Neutrophil (primary cell): Measurements from ENCODE around the gene LRRK1.

Source experiments
- H3K27ac ChIP-seq: fragments of 200-600 bp; sonication (generic); 2 replicates; pipeline ENCODE4 v1.5.1; 2016; ENCODE audit warnings: mild to moderate bottlenecking, moderate library complexity
- H3K27me3 ChIP-seq: fragments of 200-600 bp; sonication (generic); 2 replicates; pipeline ENCODE4 v1.6.0; 2016; ENCODE audit warnings: mild to moderate bottlenecking
- H3K36me3 ChIP-seq: fragments of 200-600 bp; sonication (generic); 2 replicates; pipeline ENCODE4 v1.5.1; 2017
- H3K4me1 ChIP-seq, 2 experiments: fragments of 200-600 bp in 1 of 2; sonication (generic) in 1 of 2; 1 replicate in 1 of 2; 2 replicates in 1 of 2; pipeline versions ENCODE4 v1.5.1 to v1.6.1; 2013 to 2016; ENCODE audit warnings: low read depth in 1 of 2, low read length in 1 of 2, mild to moderate bottlenecking in 1 of 2, moderate library complexity in 1 of 2; ENCODE audit not compliant: control insufficient read depth in 1 of 2, insufficient read depth in 1 of 2
- H3K4me3 ChIP-seq, 2 experiments: fragments of 200-600 bp in 1 of 2; sonication (generic) in 1 of 2; 1 replicate in 1 of 2; 2 replicates in 1 of 2; pipeline ENCODE4 v1.5.1; 2013 to 2016; ENCODE audit warnings: low read depth in 1 of 2, low read length in 1 of 2, mild to moderate bottlenecking in 1 of 2, moderate library complexity in 1 of 2
- H3K9me3 ChIP-seq: fragments of 200-600 bp; sonication (generic); 2 replicates; pipeline ENCODE4 v1.5.1; 2016
- CTCF ChIP-seq: fragments of 200-600 bp; sonication (generic); IDR thresholded peaks from 2 replicates; pipeline ENCODE4 v1.5.1; 2016; ENCODE audit warnings: antibody characterized with exemption

Gene LRRK1

GRCh38 chr15:100889385-100890050, 29.6 kb upstream of the LRRK1 start:
- Histone ChIP-seq H3K9me3 (no peaks in the 10 kb centered on the region), H3K27me3 (peaks cover 98% of the 10 kb centered on the region), H3K4me3 (no peak overlapping the region), H3K4me1 (no peaks in the 10 kb centered on the region), H3K27ac (no peak overlapping the region), H3K36me3 (no peaks in the 10 kb centered on the region)
- no peak for TF ChIP-seq CTCF

GRCh38 chr15:100890051-100890720, 29.0 kb upstream of the LRRK1 start:
- TF ChIP-seq CTCF: no peak
- H3K27me3 ChIP-seq: peaks cover 92% of the 10 kb centered on the region
- H3K27ac ChIP-seq: no peak overlapping the region
- H3K36me3 ChIP-seq: no peaks in the 10 kb centered on the region
- H3K4me1 ChIP-seq: no peaks in the 10 kb centered on the region
- no peaks in the 10 kb centered on the region for H3K9me3 ChIP-seq
- H3K4me3 ChIP-seq: no peak overlapping the region

- Histone ChIP-seq H3K4me3 (no peak overlapping the region), H3K36me3 (no peaks in the 10 kb centered on the region), H3K4me1 (no peaks in the 10 kb centered on the region), H3K9me3 (no peaks in the 10 kb centered on the region), H3K27ac (no peak overlapping the region), H3K27me3 (peaks cover 85% of the 10 kb centered on the region)
- TF ChIP-seq CTCF: no peak
Observed at GRCh38 chr15:100890850-100891249, 28.3 kb upstream of the LRRK1 start.

GRCh38 chr15:100891307-100892012, 27.7 kb upstream of the LRRK1 start:
- Histone ChIP-seq H3K36me3 (no peaks in the 10 kb centered on the region), H3K27ac (no peak overlapping the region), H3K4me3 (no peak overlapping the region), H3K4me1 (no peaks in the 10 kb centered on the region), H3K9me3 (no peaks in the 10 kb centered on the region), H3K27me3 (peaks cover 79% of the 10 kb centered on the region)
- TF ChIP-seq CTCF: no peak

GRCh38 chr15:100892013-100892355, 27.2 kb upstream of the LRRK1 start:
- TF ChIP-seq CTCF: no peak
- H3K27me3 ChIP-seq: peaks cover 74% of the 10 kb centered on the region
- H3K36me3 ChIP-seq: no peaks in the 10 kb centered on the region
- H3K4me1 ChIP-seq: no peaks in the 10 kb centered on the region
- H3K4me3 ChIP-seq: no peak overlapping the region
- no peak overlapping the region for H3K27ac ChIP-seq
- no peaks in the 10 kb centered on the region for H3K9me3 ChIP-seq
